ENCODE measurements around the gene VAV1.
"Not testable (repeated sequence)": the region's sequence is repeated elsewhere in the genome, so short reads cannot be mapped to it uniquely, and the experiment has no call there.

VAV1 gene

GRCh38 chr19:6737284-6737872 is 35.1 kb upstream of the VAV1 start, which contains the start of gene GPR108:
Gene GPR108, minus strand, starts transcription at chr19:6737580. Its CDS starts 4 bp downstream, at chr19:6737576.
- DNase-seq (ENCODE audit: extremely low read depth in 1 of 2, low read depth in 1 of 2) = peak; percentile 99

GRCh38 chr19:6737873-6738786 is 34.4 kb upstream of the VAV1 start:
- peak; percentile 55 to 76 for DNase-seq (ENCODE audit: extremely low read depth in 1 of 2, low read depth in 1 of 2)

GRCh38 chr19:6738787-6739389 is 33.6 kb upstream of the VAV1 start:
- no peak for DNase-seq (ENCODE audit: extremely low read depth in 1 of 2, low read depth in 1 of 2)

GRCh38 chr19:6739390-6739882 is 33.1 kb upstream of the VAV1 start, which contains the start of gene TRIP10:
Gene TRIP10, plus strand, starts transcription at chr19:6739680. Its CDS starts 82 bp downstream, at chr19:6739762.
- DNase-seq (ENCODE audit: extremely low read depth in 1 of 2, low read depth in 1 of 2) = peak; percentile 56 to 69

GRCh38 chr19:6739883-6740588 is 32.5 kb upstream of the VAV1 start:
- no peak for DNase-seq (ENCODE audit: extremely low read depth in 1 of 2, low read depth in 1 of 2)

- no peak for DNase-seq (ENCODE audit: extremely low read depth in 1 of 2, low read depth in 1 of 2)
These were observed 31.7 kb upstream of the VAV1 start for GRCh38 chr19:6740589-6741343.

- no peak for DNase-seq (ENCODE audit: extremely low read depth in 1 of 2, low read depth in 1 of 2)
These were observed 29.4 kb upstream of the VAV1 start for GRCh38 chr19:6743066-6743465.

GRCh38 chr19:6743714-6744380 is 28.7 kb upstream of the VAV1 start:
- no peak for DNase-seq (ENCODE audit: extremely low read depth in 1 of 2, low read depth in 1 of 2)

- no peak for DNase-seq (ENCODE audit: extremely low read depth in 1 of 2, low read depth in 1 of 2)
These were observed 27.9 kb upstream of the VAV1 start for GRCh38 chr19:6744381-6745301.

GRCh38 chr19:6745965-6746364 is 26.5 kb upstream of the VAV1 start:
- DNase-seq (ENCODE audit: extremely low read depth in 1 of 2, low read depth in 1 of 2) = no peak

- not testable (repeated sequence) for DNase-seq (ENCODE audit: extremely low read depth in 1 of 2, low read depth in 1 of 2)
These were observed 24.0 kb upstream of the VAV1 start for GRCh38 chr19:6748543-6748942.

GRCh38 chr19:6750062-6750461 is 22.4 kb upstream of the VAV1 start:
- DNase-seq (ENCODE audit: extremely low read depth in 1 of 2, low read depth in 1 of 2) = no peak

GRCh38 chr19:6751189-6751588 is 21.3 kb upstream of the VAV1 start:
- no peak for DNase-seq (ENCODE audit: extremely low read depth in 1 of 2, low read depth in 1 of 2)

GRCh38 chr19:6752256-6753177 is 20.0 kb upstream of the VAV1 start:
- no peak for DNase-seq (ENCODE audit: extremely low read depth in 1 of 2, low read depth in 1 of 2)

- peak in 1 of 2 donors; percentile 81 for DNase-seq (ENCODE audit: extremely low read depth in 1 of 2, low read depth in 1 of 2)
These were observed 19.1 kb upstream of the VAV1 start for GRCh38 chr19:6753178-6754031.

- DNase-seq (ENCODE audit: extremely low read depth in 1 of 2, low read depth in 1 of 2) = no peak
These were observed 18.4 kb upstream of the VAV1 start for GRCh38 chr19:6754136-6754535.
